HepG2 (cell line): ENCODE data around the gene RDH13. TPM values are rescaled to one million over a fixed set of nuclear protein-coding genes. Genes with fewer than 3 reads are reported as not detected.

Experiments used
- ATAC-seq: fragments of 200-7000 bp; cut with Tn5 transposase; 3 replicates; pipeline ENCODE4 v1.9.1; 2020; ENCODE audit warnings: mild to moderate bottlenecking, moderate library complexity
- BruUV-seq: library from RNA; stranded (reverse); fragments of 400-500 nt; replicated peaks from 2 replicates; lab custom pipeline; 2021; lab: Mats Ljungman, UMichigan
- CTCF ChIA-PET: fragments of 300-600 bp; formaldehyde crosslinking; extraction: SDS; loops from one replicate; lab custom pipeline; 2021; ENCODE audit warnings: low total read pairs, inconsistent platforms, low intra/inter-chr PET ratio; lab: Yijun Ruan, JAX
- POLR2A ChIA-PET: fragments of 350-600 bp; sonication (Branson Sonifier 250); formaldehyde crosslinking; loops from one replicate; lab custom pipeline; 2020; ENCODE audit warnings: antibody characterized with exemption, inconsistent platforms; lab: Yijun Ruan, JAX
- DNase-seq: peaks from one replicate; pipeline ENCODE4 v3.0.0-alpha.2; 2015; ENCODE audit warnings: low spot score
- FAIRE-seq: peaks from 3 replicates; lab custom pipeline; 2011; peaks lifted over from hg19 to GRCh38; lab: Jason Lieb, UNC
- H2AFZ ChIP-seq: one replicate; pipeline ENCODE4 v1.6.1; 2011; ENCODE audit warnings: low read length, inconsistent platforms
- H3K27ac ChIP-seq: fragments of 300-600 bp; 3 replicates; pipeline ENCODE4 v1.8.0; 2011; ENCODE audit warnings: mixed run types, mild to moderate bottlenecking, mixed read lengths, low read length, inconsistent platforms; ENCODE audit not compliant: insufficient read depth; ENCODE audit errors: extremely low read length
- H3K27me3 ChIP-seq, 2 experiments: fragments of 200-600 bp in 1 of 2; 2 replicates in 1 of 2; 3 replicates in 1 of 2; pipeline versions ENCODE4 v1.6.0 to v1.8.0; 2011; ENCODE audit warnings: low read length in 2 of 2, mild to moderate bottlenecking in 2 of 2, moderate library complexity in 2 of 2, inconsistent platforms in 1 of 2; ENCODE audit not compliant: insufficient read depth in 2 of 2, control insufficient read depth in 1 of 2
- H3K36me3 ChIP-seq, 2 experiments: fragments of 200-600 bp in 1 of 2; replicated peaks in 1 of 2; 2 replicates in 1 of 2; 3 replicates in 1 of 2; pipeline versions ENCODE4 v1.5.1 to v1.8.0; 2011; ENCODE audit warnings: low read length in 2 of 2, inconsistent platforms in 1 of 2; ENCODE audit not compliant: insufficient read depth in 2 of 2, control insufficient read depth in 1 of 2
- H3K4me1 ChIP-seq: 2 replicates; pipeline ENCODE4 v1.5.1; 2012; ENCODE audit warnings: low read length, inconsistent platforms; ENCODE audit not compliant: insufficient read depth
- H3K4me2 ChIP-seq: 2 replicates; pipeline ENCODE4 v1.6.0; 2011; ENCODE audit warnings: low read depth, low read length, inconsistent platforms
- H3K4me3 ChIP-seq, 3 experiments: fragments of 200-600 bp in 1 of 3; sonication (generic), shearing (Covaris generic) in 1 of 3; replicated peaks in 1 of 3; 2 replicates each; pipeline ENCODE4 v1.5.1; 2011 to 2016; ENCODE audit warnings: low read length in 3 of 3, inconsistent platforms in 2 of 3, low read depth in 2 of 3, mild to moderate bottlenecking in 2 of 3, control low read depth in 1 of 3, mixed read lengths in 1 of 3; ENCODE audit not compliant: insufficient read depth in 1 of 3
- H3K79me2 ChIP-seq: one replicate; pipeline ENCODE4 v1.6.1; 2011; ENCODE audit warnings: low read length, inconsistent platforms; ENCODE audit not compliant: insufficient read depth
- H3K9ac ChIP-seq: 2 replicates; pipeline ENCODE4 v1.6.0; 2011; ENCODE audit warnings: mild to moderate bottlenecking, low read depth, low read length, inconsistent platforms; ENCODE audit not compliant: insufficient read depth
- H3K9me3 ChIP-seq: 2 replicates; pipeline ENCODE4 v1.5.1; 2012; ENCODE audit warnings: mild to moderate bottlenecking, low read length
- H4K20me1 ChIP-seq: 2 replicates; pipeline ENCODE4 v1.6.0; 2011; ENCODE audit warnings: inconsistent platforms, mild to moderate bottlenecking, low read length, moderate library complexity; ENCODE audit not compliant: insufficient read depth
- AGO2 ChIP-seq: fragments of 200-400 bp; formaldehyde crosslinking; optimal IDR thresholded peaks from 2 replicates; pipeline ENCODE3; 2017; ENCODE audit warnings: mild to moderate bottlenecking, low read depth, low read length, moderate library complexity
- FOSL2 ChIP-seq: sonication (generic); formaldehyde crosslinking; IDR thresholded peaks from 2 replicates; pipeline ENCODE4 v1.4.0; 2020; ENCODE audit warnings: missing genetic modification reagents
- ZBTB26 ChIP-seq: IDR thresholded peaks from 2 replicates; pipeline ENCODE4 v1.6.1; 2016; ENCODE audit warnings: missing compliant biosample characterization, missing genetic modification reagents, borderline replicate concordance
- ZFP36 ChIP-seq: fragments of 150-350 bp; IDR thresholded peaks from 2 replicates; pipeline ENCODE4 v1.6.1; 2018; ENCODE audit warnings: borderline replicate concordance, low read length, low read depth; ENCODE audit not compliant: partially characterized antibody
- ZNF207 ChIP-seq: fragments of 450-650 bp; IDR thresholded peaks from 2 replicates; pipeline ENCODE4 v1.6.1; 2016; ENCODE audit warnings: antibody characterized with exemption, borderline replicate concordance
- ZNF414 ChIP-seq: sonication (generic); formaldehyde crosslinking; IDR thresholded peaks from 2 replicates; pipeline ENCODE4 v1.5.0; 2020; ENCODE audit warnings: missing genetic modification reagents
- WGBS: methylation state at CpG from one replicate; pipeline ENCODE4 v1.1.6; 2017; ENCODE audit warnings: low lambda C conversion rate; 5-methylcytosine and 5-hydroxymethylcytosine counted together
- in situ Hi-C: cut with HindIII; loops from 2 replicates; pipeline ENCODE4 v1.10.0; 2017; ENCODE audit warnings: low pct_unique_long_range_greater_than_20kb; ENCODE audit not compliant: extremely low pct_ligation_motif_present
- intact Hi-C: fragments of 100-400 bp; cut with micrococcal nuclease; formaldehyde crosslinking; loops from one replicate; pipeline ENCODE4 v1.10.0; 2022; ENCODE audit not compliant: unreplicated experiment
- polyA plus RNA-seq, 8 experiments: library from polyadenylated mRNA; depleted of rRNA in 3 of 8; stranded (reverse) in 7 of 8; unstranded in 1 of 8; fragments of >200 nt; fragmentation: Illumina TruSeq in 4 of 8; extraction: Trizol in 4 of 8; gene quantifications; 2 replicates each; pipeline versions ENCODE4 v1.2.1 to v1.2.3, GENCODE V29; 2011 to 2016; ENCODE audit warnings: low read depth in 4 of 8, missing spikeins in 1 of 8, mixed read lengths in 1 of 8; ENCODE audit not compliant: insufficient read depth in 1 of 8
- total RNA-seq, 5 experiments: library from RNA; depleted of rRNA; stranded (reverse); fragments of >200 nt; fragmentation: Illumina TruSeq; extraction: Trizol; gene quantifications; 2 replicates each; pipeline ENCODE4 v1.2.3, GENCODE V29; 2016; ENCODE audit warnings: low read depth in 1 of 5

Gene RDH13
- total and polyA plus RNA-seq, 2 of the 13 experiments (the other 11 are each of a cell fraction or from before 2014, with no cell fraction given), result 13.4 to 21.5 TPM

- no peak for TF ChIP-seq ZBTB26 (CRISPR knock-in tag)
- TF ChIP-seq FOSL2 (CRISPR knock-in tag), result no peak
- no peak for TF ChIP-seq ZFP36
- no peak for TF ChIP-seq ZNF414 (CRISPR knock-in tag)
Observed at GRCh38 chr19:55046975-55047622, 15.8 kb downstream of the RDH13 start (continued).

- TF ChIP-seq AGO2 (peak; percentile 46), ZNF207 (no peak)
- TF ChIP-seq, all 625 proteins: peak for 1
- Histone ChIP-seq H3K79me2 (no peaks in the 10 kb centered on the region), H3K27ac (no peak overlapping the region)
Observed at GRCh38 chr19:55044771-55045716, 17.9 kb downstream of the RDH13 start.

More at GRCh38 chr19:55044771-55045716, 17.9 kb downstream of the RDH13 start:
- Histone ChIP-seq H3K4me1 (no peaks in the 10 kb centered on the region), H3K4me3 (no peak overlapping the region), H2AFZ (no peak overlapping the region), H3K4me2 (no peak overlapping the region), H3K9me3 (no peaks in the 10 kb centered on the region), H3K36me3 (peaks cover 24 to 46% of the 10 kb centered on the region in 2 experiments; a peak in 4 of 5 replicates), H3K27me3 (no peaks in the 10 kb centered on the region), H4K20me1 (no peaks in the 10 kb centered on the region), H3K9ac (no peak overlapping the region)
- DNase-seq (no peak), FAIRE-seq (no peak), ATAC-seq (no peak)
- intact Hi-C loops, result no loop called here
- WGBS, result 96% methylated on average over 10 of the region's 30 CpGs
- BruUV-seq, result no TSS peak
- CTCF ChIA-PET, result no interaction called here
- POLR2A ChIA-PET, result no interaction called here
- in situ Hi-C loops, result no loop called here
